HG02938 (cell line): ENCODE data around the gene ARHGEF16.

Experiments
- ATAC-seq: cut with Tn5 transposase; IDR thresholded peaks from one replicate; pipeline ENCODE4 v1.9.1; 2021; ENCODE audit warnings: mild to moderate bottlenecking, moderate library complexity; ENCODE audit not compliant: unreplicated experiment

ARHGEF16 gene

GRCh38 chr1:3479511-3480368, 25.3 kb downstream of the ARHGEF16 start:
- ATAC-seq, result no peak

- no peak for ATAC-seq
Measured at GRCh38 chr1:3480369-3480719, 25.9 kb downstream of the ARHGEF16 start.

- no peak for ATAC-seq
Measured at GRCh38 chr1:3481046-3481445, 26.6 kb downstream of the ARHGEF16 start.

GRCh38 chr1:3481836-3482375, 27.4 kb downstream of the ARHGEF16 start:
- no peak for ATAC-seq

GRCh38 chr1:3482378-3482849, 27.9 kb downstream of the ARHGEF16 start:
- ATAC-seq, result no peak

- no peak for ATAC-seq
Measured at GRCh38 chr1:3483380-3483779, 28.9 kb downstream of the ARHGEF16 start.

GRCh38 chr1:3483801-3484444, 29.5 kb downstream of the ARHGEF16 start:
- ATAC-seq, result no peak

GRCh38 chr1:3485016-3485415, 30.6 kb downstream of the ARHGEF16 start:
- ATAC-seq, result no peak

- no peak for ATAC-seq
Measured at GRCh38 chr1:3488432-3488831, 34.0 kb downstream of the ARHGEF16 start.

GRCh38 chr1:3490046-3490745, 35.7 kb downstream of the ARHGEF16 start:
- ATAC-seq, result no peak

- no peak for ATAC-seq
Measured at GRCh38 chr1:3491291-3492246, 37.1 kb downstream of the ARHGEF16 start.

GRCh38 chr1:3492545-3493246, 38.2 kb downstream of the ARHGEF16 start:
- no peak for ATAC-seq

- no peak for ATAC-seq
Measured at GRCh38 chr1:3494321-3495308, 40.1 kb downstream of the ARHGEF16 start.

GRCh38 chr1:3495776-3496745, 41.6 kb downstream of the ARHGEF16 start:
- no peak for ATAC-seq

GRCh38 chr1:3496916-3497315, 42.5 kb downstream of the ARHGEF16 start:
- no peak for ATAC-seq

GRCh38 chr1:3497521-3497920, 43.1 kb downstream of the ARHGEF16 start:
- no peak for ATAC-seq

- no peak for ATAC-seq
Measured at GRCh38 chr1:3498246-3498930, 43.9 kb downstream of the ARHGEF16 start.
